ENCODE data around the gene PLA2G4A.

The PLA2G4A gene

DNA sequence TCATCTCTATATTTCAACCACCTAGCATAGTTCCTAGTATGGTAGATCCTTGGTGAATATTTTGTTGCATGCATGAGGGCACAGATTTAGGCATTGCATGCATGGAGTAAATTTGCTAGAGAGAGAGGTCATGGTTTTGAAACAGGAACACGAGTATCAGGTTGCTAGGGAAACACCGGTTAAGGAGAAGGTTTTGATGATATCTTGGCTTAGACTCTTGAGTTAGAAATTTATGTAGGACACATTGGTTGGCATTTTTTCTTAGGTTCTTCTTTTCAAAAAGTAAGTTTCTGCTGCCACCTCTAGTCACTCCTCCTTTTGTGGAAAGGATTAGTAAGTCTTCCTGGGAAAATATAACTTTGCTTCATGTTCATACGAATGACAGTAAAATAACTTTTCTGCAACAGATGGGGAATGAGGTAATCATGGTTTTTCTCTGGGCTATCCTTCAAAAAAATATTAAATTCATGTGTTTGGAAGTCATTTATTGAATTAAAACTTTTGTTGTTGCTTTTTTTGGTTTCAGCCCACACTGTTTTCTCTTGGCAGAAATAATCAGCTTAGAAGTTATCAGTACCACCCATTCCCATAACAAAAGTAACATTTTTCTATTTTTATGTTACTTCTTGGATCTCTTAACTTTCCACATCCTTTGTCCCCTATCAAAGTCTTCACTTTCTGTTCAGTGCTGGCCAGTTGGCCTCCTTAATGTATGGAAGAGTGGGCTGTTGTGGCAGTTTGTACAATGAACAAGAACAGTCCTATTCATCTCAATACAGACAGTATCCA lies 97.3 kb downstream of the PLA2G4A start:
- no peak for DNase-seq

DNA sequence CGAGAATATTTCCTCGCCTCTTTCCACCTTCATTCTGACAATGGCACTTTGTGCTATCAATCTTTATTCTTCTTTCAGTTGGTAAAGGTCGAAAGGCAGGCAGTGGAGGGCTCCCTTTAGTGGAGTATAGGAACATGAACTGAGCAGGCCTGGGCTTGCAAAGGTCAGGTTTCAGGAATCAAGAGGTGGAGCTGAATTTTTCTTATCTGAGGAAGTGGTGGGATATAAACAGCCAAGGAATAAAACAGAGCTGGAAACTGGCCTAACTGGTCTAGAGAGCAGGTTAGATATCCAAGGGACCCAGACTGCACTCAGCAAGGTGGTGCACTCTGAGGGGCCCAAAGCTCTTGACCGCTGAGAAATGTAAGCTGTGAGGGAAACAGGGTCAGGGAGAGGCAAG lies 99.1 kb downstream of the PLA2G4A start:
- DNase-seq: no peak

DNA sequence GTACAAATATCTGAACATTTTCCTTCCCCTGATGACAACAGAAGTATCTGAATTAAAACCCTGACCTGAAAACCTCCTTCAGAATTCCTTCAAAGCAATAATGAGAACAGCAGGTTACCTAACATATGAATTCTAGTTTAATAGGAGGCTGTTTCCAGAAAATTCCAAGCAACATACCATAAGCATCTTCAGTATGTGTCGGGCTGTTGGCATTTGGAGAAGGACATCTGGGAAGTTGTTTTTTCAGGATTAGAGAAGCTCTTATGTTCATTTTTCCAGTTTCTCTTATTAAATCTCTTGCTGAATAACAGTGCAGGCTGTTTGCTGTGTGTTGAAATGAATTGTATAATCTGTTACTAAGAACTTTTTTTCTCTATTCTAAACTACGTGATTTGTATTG lies 101.5 kb downstream of the PLA2G4A start:
- no peak for DNase-seq

DNA sequence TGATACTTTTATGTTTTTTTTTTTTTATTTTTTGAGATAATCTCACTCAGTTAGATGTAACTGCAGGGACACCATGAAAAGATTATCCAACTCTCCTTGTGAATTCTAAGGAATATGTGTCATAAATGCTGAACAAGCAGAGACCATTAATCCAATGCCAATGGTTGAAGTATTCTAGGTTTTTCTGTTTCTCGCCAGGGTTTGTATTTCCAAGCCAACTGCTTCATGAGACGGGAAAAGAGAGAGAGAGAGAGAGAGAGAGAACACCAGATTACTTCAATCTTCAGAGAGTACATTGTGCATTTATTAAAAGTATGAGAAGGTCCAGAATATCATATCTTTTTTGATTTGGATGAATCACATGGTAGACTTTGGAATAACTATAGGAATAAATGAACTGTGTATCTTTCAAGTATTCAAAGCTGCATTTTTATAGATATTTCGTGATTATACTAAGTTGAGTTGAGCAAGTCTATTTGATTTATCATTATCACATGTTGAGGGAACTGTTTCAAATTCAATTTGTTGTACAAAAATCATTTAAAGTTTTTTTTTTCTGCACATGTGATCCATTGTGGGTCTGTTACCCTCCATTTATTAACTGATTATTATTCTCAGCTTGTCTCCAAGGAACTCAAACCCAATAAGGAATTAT lies 108.4 kb downstream of the PLA2G4A start:
- no peak for DNase-seq

DNA sequence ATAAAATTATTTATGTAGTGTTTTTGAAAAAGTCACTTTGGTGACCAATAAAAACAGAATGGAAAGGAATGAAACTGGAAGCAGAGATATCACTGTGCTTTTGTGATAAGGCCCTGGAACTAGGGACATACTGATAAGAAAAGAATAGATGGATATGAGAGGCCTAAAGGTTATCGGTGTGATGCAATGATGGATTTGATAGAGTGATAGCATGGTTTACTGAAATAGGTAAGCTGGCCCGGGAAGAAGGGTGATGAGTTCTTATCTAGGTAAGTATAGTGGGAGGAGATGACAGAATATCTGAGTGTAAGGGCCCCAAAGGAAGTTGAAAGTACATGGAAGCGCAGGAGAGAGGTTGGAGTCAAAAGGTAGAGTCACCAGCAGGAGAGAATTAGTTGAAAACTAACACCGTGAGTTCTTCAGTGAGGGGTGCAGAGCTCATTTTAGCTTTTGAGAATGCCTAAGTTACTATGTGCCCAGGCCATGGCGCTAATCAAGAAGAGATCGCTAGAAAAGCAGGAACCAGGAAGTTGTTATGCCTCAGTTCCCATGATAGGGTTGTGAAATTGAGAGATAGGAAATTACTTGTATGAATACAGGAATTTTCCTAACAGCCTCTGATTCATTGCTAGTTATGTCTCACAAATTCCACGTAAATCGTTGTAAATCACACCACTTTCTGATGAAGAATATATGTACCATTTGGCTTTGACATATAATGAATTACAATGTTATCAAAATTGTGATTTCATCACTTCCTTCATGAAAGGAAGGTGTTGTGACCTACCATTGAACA lies 115.3 kb downstream of the PLA2G4A start:
- no peak for DNase-seq

DNA sequence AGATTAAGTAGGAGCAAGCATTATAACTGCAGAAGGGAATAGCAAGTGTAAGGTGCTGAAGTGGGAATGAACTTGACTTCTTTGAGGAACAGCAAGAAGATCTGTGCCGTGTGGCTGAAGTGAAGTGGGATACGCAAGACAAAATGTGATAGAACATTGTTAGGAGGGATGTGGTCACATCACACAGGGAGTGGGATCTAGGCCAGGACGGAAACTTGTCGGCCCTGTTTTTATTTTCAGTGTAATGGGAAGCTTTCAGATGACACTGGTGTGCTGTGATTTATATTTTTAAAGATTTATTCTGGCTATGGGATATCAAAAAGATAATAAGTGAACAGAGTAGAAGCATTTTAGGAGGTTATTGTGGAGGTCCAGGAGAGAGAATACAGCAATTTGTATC lies 116.4 kb downstream of the PLA2G4A start:
- no peak for DNase-seq

DNA sequence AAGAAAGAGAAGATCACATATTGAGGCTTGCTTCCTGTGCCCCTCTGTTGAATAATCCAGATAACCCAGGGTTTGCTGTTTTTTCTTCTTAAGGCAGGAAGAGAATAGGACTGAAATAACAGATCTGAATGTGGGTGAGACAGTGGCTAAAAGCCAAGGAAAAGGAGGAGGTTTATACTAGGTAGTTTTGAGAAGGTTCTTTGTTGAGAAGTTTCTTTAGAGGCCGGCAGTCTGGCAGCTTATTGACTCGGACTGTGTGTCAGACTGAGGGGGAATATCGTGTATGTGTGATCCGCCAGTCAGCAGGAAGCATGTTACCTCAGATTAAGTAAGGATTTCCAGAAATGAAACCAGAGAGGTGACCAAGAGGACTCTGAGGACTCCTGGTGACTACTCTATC lies 119.8 kb downstream of the PLA2G4A start:
- no peak for DNase-seq

DNA sequence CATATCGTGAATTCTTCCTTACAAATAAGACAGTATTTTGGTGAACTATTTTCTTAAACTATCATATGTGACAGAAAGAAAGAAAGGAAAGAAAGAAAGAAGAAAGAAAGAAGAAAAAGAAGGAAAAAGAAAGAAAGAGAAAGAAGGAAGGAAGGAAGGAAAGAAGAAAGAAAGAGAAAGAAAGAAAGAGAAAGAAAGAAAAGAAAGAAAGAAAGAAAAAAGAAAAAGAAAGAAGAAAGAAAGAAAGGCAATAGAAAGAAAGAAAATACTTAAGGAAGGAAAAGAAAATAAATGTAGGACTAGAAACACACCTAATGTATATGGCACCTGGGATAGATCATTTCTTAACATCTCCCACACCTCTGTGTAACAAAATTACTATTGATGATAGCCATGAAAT lies 120.4 kb downstream of the PLA2G4A start:
- no peak for DNase-seq

DNA sequence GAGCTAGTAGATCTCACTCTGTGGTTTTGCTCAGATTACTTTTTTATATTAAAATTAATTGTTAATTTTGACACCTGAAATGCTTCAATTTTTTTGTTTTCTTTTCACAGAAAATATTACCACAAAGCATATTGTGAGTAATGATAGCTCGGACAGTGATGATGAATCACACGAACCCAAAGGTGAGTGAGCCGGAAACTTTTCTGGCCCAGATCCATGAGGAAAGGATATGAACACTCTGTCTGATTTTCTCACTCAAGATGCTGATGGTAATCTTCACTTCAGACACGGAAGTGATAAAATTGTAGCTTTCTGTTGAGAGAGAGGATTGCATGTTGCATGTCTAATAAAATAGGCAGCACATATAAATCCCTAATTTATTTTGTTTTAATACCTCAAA lies 121.8 kb downstream of the PLA2G4A start:
- DNase-seq: no peak

DNA sequence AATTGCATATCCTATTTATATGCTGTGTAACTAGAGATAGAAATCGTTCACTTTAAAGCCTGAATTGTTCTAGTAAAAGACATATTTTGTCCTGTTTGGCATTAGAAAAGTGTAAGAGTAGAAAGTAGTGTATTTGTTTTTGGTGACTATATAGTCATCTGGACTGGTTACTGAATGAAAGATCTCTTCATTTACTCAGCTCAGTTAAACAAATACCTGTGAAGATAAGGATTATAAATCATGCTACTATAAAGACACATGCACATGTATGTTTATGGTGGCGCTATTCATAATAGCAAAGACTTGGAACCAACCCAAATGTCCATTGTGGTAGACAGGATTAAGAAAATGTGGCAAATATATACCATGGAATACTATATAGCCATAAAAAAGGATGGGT lies 125.1 kb downstream of the PLA2G4A start:
- no peak for DNase-seq

DNA sequence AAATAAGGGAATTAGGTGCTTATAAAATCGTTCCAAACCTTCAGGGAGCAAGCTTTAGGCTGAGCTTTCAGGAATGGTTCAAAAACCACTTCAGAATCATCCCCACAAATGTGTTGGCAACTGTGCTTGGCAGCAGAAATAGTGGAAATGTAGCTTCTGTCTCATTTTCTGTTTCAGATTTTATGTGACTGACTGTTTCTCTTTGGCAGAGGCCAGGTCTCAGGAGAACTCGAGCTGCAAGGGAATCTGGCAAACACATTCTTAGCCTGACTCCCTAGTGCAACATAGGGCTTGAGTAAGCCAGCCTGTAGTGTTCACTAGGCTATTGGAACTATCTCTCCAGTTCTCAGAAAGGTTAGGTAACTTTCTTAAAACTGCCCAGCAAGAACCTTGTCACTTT lies 128.6 kb downstream of the PLA2G4A start:
- DNase-seq: no peak

DNA sequence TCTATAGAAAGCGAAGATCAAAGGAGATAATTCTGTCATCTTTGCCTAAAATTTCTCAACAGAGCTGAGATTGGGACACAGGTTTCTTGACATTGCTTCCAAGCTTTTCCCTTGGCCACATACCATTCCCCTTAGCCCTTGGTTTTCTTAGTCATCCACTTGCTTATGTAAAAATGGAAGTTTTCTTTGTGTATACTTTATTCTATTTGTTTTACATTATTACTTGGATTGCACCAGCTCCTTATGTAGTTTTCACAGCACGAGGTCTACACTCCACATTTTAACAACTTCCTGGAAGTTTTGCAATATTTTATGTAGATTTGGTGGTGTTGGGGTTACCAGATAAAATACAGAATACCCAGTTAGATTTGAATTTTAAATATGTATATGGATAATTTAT lies 129.8 kb downstream of the PLA2G4A start:
- DNase-seq: no peak

DNA sequence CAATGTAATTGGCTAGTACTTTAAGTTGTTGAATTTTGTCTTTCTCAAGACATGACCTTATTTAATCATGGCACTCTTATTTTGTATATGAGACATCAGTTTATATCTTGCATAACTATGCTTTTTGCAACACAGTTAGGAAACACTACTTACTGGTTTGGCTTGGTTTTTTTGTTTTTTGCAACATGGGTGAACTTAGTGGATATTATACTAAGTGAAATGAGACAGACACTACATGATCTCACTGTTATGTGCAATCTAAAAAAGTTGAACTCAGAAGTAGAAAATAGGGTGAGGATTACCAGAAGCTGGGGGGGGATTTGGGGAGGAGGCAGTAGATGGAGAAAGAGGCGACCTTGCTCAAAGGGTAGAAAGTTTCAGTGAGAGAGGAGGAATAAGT lies 132.1 kb downstream of the PLA2G4A start:
- no peak for DNase-seq

DNA sequence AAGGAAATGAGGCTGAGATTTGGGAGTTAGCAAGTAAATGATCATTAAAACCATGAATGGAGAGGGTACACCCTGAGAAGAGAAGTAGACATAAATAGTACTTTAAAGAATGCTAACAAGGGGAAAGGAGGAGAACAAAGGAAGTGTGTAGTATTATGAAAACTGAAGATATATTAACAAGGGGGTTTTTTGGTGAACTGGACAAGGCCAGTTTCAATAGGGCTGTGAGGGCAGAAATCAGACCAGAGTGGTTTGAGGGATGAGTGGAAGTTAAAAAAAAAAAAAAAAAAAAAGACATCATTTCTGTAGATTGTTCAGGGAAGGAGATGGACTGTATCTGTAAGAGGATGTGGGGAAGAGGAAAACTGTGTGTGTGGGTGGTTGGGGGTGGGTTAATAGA lies 137.1 kb downstream of the PLA2G4A start:
- no peak for DNase-seq

DNA sequence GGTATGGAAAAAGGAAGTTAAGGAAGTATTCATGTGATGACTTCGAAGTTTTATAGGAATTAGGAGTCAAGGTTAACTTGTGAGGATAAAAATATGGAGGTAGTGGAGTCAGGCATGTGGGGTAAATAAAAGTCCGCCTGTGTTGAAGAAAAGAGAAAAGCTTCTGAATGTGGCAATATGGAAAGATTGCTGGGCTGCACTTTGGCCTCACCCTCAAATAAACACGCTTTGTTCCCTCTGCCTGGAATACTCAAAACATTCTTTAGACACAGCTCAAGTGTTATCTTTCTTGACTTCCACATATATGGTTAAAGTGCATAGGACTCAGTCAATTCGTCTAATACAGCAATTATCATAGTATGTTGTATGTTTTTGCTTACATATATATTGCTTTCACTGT lies 137.7 kb downstream of the PLA2G4A start:
- DNase-seq: no peak

DNA sequence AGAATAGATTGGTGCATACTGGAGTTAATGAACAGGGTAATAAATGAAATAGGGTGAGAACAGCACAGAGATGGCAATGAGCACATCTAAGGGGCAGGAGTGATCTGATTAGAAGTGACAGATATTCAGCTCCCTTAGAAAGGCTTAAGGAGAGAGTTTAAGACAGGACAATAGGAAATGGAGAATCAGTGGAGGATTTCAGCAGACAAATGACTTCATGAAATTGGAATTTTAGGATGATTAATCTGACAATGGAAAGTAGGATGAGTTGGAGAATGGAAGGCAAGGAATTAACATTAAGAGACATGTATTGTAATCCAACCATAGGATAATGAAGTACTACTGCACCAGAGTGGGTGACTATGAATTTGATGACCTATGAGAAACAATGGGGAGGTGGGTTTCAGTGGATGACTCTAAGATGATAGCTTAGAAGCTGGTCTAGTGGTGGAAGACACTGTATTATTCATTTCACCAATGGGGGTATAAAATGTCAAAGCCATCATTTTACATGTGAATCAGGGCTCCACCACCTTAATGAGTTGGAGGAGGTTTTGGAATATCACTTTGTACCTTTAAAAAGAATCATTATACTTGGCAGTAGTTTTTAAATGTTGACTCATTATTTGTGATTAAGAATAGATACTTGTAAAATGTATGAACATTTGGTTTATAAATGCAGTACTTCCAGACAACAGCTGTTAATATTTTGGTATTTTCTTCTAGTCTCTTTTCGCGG lies 139.1 kb downstream of the PLA2G4A start:
- no peak for DNase-seq

DNA sequence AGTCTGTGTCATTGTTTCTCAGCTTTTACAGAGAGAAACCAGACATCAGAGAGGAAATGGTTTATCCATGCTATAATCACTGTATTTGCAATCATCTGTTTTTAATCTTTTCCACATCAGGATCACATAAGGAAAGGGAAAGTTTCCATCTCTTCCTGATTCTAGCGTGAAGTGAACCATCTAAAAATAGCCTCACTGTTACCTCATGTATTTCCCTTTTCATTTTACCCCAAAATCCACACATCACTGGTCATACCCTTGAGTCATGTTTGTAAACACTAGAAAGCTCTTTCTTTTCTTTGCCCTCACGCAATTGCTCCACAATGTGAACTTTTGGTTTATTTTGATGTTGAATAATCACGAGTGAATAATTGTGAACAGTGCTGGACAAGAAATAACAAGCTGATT lies 146.0 kb downstream of the PLA2G4A start:
- DNase-seq: no peak

DNA sequence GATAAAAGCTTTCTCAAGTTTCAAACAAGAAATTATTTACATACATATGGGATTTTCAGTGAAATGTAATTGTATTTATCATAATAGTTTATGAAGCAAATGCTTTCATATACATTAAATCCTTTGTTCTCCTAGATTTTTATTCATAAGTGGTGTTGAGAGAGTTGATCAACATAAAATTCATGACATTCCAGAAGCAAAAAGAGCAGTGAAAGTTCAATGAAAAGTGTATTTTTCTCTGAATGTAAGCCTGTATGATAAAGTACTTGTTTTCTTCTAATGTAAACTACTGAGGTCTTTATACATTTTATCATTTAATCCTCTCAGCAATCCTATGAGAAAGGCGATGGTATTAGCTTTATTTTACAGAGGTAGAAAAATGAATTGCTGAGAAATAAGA lies 146.5 kb downstream of the PLA2G4A start:
- no peak for DNase-seq

DNA sequence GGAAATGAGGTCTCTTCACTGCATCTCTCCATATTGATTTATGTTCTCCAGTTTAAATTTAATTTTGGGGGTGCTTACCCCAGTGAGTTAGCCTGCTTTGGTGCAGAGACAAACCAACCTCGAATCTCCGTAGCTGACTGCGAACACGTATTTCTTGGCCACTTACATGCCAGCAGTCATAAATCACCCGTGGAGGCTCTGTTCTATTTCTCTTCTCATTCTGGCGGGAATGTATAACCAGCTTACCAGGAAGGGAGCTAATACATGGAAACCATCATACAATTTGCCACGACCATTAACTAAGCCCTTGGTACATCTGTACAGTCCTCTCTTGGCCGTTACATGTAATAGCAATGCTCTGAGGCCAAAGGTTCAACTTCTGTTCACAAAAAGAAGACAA lies 148.0 kb downstream of the PLA2G4A start:
- no peak for DNase-seq

DNA sequence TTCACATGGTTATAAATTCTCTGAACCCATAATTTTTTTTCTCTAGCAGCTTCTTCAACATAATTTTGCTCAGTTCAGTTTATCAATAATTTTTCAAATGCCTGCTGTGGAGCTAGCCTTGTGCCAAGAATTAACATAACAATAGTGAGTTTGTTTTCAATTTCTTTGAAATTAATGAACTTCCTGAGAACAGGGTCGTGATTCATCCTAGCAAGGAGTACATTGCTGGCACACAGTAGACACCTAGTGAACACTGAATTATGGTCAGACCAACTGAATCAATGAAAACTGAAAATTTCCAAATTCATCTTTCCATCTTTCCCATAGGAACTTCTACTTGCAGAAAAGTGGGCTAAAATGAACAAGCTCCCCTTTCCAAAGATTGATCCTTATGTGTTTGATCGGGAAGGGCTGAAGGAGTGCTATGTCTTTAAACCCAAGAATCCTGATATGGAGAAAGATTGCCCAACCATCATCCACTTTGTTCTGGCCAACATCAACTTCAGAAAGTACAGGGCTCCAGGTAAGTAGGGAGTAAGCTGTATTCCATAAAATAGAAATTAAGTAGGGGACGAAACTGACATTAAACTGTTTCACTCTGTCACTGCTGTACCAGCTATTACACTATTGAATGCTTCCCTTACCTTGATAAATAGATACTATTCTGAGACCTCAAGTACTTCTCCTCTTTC lies 148.7 kb downstream of the PLA2G4A start:
- no peak for DNase-seq

DNA sequence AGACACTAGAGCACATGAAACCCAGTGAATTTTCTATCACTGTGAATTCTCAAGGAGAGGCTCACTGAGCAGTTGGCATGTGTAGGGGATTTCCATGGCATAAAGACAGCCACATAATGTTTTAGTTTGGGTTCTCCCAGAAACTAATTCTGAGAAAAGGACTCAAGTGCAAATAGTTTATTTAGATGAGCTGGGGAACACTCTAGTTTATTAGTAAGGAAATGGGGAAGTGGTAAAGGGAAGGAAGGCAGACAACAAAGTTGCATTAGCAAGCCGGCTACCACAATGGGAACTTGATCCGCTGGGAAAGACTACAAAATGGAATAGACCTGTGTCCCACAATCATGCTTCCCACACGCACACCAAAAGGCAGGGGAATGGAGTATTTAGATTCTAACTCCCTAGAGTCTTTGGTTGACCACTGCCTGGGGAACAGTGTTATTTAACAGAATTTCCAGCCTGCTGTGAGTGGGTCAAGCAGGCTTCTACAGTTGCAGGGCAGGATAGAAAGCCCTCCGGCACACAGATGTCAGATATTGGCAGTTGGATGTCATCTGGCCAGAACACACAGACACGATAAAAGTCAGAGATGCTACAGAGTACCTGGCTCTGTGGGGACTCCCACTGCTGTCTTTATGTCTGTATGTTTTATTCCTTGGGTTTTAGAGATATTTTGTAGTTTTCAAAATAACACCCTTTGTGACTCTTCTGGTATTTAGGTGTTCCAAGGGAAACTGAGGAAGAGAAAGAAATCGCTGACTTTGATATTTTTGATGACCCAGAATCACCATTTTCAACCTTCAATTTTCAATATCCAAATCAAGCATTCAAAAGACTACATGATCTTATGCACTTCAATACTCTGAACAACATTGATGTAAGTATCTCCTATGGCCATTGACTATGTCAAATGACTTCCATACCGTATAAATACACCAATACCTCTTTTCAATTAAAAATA lies 150.1 kb downstream of the PLA2G4A start:
- no peak for DNase-seq
